HG03097 (cell line): ENCODE measurements around the gene KCND1.

Experiments used
- ATAC-seq: cut with Tn5 transposase; IDR thresholded peaks from one replicate; pipeline ENCODE4 v1.9.1; 2021; ENCODE audit not compliant: unreplicated experiment, low FRiP score

KCND1 gene

GRCh38 chrX:48939524-48940228 is 32.0 kb downstream of the KCND1 start:
- ATAC-seq = no peak

GRCh38 chrX:48938721-48939425 is 32.8 kb downstream of the KCND1 start:
- ATAC-seq = peak; percentile 46

GRCh38 chrX:48937054-48937907 is 34.4 kb downstream of the KCND1 start:
- ATAC-seq = peak; percentile 47

GRCh38 chrX:48936429-48937053 is 35.1 kb downstream of the KCND1 start:
- peak; percentile 6 for ATAC-seq

DNA sequence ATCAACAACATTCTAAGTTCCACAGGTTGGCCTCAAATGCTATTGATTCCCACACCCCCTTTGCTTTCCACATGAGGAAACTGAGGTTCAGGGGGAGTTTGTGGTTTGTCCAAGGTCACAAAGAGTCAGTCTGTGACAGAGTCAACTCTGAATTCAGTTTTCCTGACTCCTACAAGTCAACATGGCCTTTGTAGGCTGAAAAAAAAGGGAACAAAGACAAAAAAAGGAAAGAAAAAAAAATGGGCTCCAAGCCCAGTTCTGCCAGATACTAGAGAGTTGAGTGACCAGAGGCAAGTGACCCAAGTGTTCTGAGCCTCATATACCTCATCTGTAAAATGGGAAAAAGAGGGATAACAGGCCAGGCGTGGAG is 36.4 kb downstream of the KCND1 start:
- no peak for ATAC-seq

GRCh38 chrX:48934581-48935300 is 36.9 kb downstream of the KCND1 start:
- no peak for ATAC-seq

DNA sequence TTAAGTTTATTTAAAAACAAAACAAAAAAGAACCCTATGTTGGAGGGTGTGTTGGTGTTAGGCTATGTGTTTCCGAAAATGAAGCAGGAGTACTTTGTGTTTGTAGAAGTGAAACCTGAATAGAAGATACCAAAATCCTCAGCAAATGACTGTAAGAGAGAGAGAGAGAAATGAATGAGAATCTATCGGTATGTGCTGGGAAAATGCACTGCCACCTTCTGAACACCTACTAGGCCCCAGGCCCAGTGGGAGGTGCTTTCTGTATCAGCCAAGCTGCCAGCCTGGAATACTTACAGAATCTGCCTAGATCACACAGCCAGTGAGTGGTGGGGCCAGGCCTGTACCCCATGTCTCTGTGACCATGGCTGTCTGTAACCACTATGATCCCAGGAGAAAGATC is 37.9 kb downstream of the KCND1 start:
- no peak for ATAC-seq

DNA sequence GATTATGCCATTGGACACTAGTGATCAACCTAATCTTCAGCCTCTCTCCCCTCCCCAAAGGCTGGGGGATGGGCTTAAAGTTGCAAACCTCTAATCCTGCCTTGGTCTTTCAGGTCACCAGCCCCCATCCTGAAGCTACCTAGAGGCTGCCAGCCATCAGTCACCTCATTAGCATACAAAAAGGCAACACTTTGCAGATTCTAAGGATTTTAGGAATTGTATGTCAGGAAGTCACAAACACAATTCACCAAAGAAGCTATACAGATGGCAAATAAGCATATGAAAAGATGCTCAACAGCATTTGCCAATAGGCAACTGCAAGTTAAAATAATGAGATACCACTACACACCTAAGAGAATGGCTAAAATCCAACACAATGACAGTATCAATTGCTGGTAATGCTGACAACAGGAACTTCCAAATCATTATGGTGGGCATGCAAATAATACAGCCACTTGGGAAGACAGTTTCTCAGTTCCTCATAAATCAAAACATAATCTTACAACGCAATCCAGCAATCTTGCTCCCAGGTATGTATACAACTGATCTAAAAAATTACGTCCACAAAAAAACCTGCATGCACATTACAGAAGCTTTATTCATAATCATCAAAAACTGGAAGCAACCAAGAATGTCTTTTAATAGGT is 43.8 kb downstream of the KCND1 start:
- ATAC-seq = no peak

- no peak for ATAC-seq
Observed at GRCh38 chrX:48927123-48927522, 44.5 kb downstream of the KCND1 start.

GRCh38 chrX:48924270-48924669 is 47.4 kb downstream of the KCND1 start:
- ATAC-seq = no peak

- no peak for ATAC-seq
Observed at GRCh38 chrX:48923771-48924170, 47.9 kb downstream of the KCND1 start.

GRCh38 chrX:48920718-48921104 is 50.9 kb downstream of the KCND1 start:
- ATAC-seq = no peak

DNA sequence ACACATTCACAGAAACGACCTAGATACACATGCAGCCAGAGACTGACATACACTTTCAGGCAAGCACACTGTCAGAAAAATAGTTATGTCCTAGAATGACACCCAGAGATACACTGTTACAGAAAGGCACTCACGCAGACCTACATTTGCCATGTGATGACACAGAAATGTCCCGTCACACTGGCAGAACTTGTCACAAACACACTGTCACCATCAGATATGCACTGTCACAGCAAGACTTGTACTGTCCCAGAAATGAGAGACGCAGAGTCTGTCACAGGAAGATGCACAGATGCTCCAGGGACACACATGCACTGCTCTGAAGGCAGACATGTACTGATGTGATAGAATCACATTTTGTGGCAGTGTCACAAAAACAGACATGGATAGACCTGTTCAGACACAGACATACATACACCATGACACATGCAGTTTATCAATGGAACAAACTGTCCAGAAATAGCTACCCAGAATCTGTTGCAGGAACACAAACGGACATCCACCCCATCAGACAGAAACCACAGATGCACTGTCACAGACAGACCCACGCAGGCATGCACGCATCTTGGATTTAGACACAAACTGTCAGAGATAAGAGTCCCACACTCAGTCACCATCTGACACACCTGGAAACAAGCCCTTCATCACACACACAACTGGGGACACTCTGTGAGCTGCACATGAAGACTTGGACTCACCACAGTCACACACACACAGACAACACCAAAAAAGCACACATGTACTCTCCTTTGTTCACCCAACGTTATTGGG is 51.5 kb downstream of the KCND1 start:
- no peak for ATAC-seq

DNA sequence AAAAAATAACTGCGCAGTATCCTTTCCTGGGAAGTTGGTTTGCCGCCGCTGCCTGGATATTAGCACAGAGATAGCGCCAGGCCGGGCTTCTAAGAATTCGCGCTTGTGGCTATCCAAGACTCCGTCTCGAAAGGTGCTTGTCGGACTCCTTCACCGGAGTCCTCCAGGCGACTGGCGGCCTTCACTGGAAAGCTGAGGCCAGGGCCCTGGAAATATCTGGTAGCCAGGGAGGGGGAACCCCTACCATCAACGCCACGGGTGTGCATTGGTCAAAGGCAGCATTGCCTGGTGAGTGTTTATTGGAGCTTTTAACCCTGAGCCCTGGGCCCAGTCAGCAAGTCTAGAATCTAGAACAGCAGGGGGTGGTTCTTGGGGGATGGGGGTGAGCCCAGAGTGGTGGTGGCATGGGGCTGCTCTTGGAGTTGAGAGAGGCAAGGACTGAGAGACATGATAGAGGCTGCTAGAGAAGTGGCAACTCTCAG is 52.2 kb downstream of the KCND1 start:
- ATAC-seq = peak; percentile 6

DNA sequence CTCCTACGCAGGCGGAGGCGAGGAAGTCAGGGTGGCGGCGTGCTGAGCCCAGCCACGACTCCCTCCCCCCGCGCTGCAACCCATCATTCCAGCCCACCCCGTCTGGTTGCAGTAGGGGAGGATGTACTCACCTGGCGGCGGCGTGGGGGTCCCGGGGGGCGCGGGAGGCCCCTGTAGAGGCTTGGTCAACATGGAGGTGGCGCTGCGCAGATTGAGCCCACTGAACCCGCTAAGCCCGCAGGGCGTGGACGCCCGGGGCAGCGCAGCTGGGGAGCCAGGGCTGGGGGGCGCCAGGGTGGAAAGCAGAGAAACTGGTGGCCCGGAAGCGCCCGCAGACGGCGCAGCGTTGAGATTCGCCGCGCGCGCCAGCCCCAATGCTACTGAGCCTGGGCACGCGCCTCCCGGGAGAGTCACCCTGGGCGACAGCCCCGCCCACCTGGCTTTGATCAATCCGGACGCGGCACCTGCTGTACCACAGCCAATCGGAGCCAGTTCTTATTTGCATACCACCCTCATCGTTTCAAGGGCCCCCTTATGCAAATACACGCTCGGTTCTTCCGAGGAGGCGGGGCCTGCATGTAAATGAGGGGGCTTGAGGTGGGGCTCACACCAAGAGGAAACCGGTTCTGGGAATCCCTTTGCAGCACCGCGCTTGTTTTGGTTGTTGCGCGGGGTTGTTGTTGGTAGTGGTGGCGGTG is 52.9 kb downstream of the KCND1 start, which contains the start of gene PIM2:
Gene PIM2 (minus strand): TSS at position 382 of the 698 bp plus-strand sequence. CDS start 190 bp downstream, at position 192.
- peak; percentile 60 for ATAC-seq

DNA sequence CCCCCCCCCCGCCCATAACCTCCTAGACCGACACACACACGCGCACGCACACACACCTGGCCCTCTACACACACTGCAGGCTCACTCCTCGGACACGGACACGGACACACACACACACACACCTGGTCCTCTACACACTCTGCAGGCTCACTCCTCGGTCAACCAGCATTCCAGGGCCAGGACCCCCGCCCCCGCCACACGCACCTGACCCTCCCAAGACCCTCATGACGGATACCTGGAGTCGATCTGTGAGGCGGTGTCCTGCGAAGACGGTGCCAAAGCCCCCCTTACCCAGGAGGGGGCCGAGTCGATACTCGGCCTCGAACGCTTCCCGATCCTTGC is 53.4 kb downstream of the KCND1 start:
- ATAC-seq = no peak

- ATAC-seq = peak; percentile 33
Observed at GRCh38 chrX:48917139-48918001, 54.3 kb downstream of the KCND1 start.
